ENCODE measurements around the gene PCBP1.
A peak's percentile ranks its signal among the peaks of the same experiment; 100 is the strongest.
"Not testable (repeated sequence)": the region's sequence is repeated elsewhere in the genome, so short reads cannot be mapped to it uniquely, and the experiment has no call there.

The PCBP1 gene

DNA sequence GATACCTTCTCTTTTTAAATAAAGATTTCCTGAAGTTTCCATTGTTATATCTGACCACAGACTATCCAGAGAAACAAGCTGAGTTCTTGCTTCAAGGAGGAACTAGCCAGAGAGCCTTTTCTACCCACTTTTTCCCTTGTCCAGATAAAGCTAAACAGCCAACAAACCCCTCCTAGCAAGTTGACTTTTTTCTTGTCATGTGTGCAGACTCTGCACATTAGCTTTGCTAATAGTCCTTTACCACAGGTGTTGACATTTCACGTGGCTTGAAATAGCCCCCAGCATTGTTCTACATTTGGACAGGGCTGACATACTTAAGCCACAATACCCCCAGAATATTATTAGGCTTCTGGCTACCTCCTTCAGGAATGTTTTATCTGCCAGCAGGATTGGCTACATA, 40.7 kb downstream of the PCBP1 start:
- no peak for DNase-seq

DNA sequence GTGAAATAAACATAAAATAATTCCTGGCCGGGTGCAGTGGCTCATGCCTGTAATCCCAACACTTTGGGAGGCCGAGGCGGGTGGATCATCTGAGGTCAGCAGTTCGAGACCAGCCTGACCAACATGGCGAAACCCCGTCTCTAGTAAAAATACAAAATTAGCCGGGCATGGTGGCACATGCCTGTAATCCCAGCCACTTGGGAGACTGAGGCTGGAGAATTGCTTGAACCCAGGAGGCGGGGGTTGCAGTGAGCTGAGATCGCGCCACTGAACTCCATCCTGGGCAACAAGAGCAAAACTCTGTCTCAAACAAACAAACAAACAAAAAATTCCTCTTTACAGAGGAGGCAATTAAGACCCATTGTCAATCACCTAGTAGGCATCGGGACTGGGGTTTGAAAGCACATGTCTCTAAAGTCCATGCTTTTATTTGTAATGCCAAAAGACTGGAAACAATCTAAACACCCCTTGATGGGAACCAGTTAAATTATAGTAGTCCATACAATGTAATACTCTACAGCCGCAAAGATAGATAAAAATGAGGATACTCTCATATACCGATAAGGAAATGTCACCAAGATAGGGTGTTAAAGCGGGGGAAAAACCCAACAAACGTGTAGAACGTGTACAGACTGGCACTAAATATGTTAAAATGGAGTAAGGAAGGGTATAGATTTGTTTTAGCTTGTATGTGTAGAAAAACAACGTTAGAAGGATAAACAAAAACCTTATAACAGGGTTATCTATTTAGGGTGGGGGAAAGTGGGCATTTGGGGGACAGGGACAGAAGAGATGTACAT, 44.3 kb downstream of the PCBP1 start:
- not testable (repeated sequence) for DNase-seq

- DNase-seq: peak; percentile 62
These were observed 45.2 kb downstream of the PCBP1 start for GRCh38 chr2:70132244-70133126.

DNA sequence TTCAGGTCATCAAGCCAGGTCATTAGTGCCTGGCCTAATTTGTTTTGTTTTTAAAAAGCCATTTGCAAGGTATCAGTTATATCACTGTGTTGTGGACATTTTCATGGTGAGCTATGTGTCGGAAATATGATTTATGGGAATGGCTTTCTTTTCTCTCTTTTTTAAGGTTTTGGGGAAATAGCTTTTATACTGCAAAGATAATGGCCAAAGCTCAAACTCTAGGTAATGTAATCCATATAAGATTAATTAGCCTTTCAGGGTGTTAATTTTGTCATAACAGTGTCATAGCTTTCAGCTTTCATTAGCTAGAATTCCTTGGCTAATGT, 45.8 kb downstream of the PCBP1 start:
- no peak for DNase-seq

- no peak for DNase-seq
These were observed 46.4 kb downstream of the PCBP1 start for GRCh38 chr2:70133491-70134322.

GRCh38 chr2:70134323-70134983, 47.2 kb downstream of the PCBP1 start:
- DNase-seq: not testable (repeated sequence)

All from NCI-H146 (cell line).